GM11168 (cell line): ENCODE data around the gene ANKRD23.

Experiments used
- in situ Hi-C: fragments of 300-500 bp; cut with MboI; formaldehyde crosslinking; loops from one replicate; pipeline ENCODE4 v1.12.0; 2022; ENCODE audit warnings: low sequenced_read_pairs; ENCODE audit not compliant: unreplicated experiment

The ANKRD23 gene

GRCh38 chr2:96839875-96840850, 3.7 kb downstream of the ANKRD23 start:
- in situ Hi-C loops = no loop called here

- in situ Hi-C loops = no loop called here
Measured at GRCh38 chr2:96839293-96839874, 4.4 kb downstream of the ANKRD23 start.

GRCh38 chr2:96838345-96839292, 5.2 kb downstream of the ANKRD23 start:
- in situ Hi-C loops = no loop called here

GRCh38 chr2:96837575-96837974, 6.2 kb downstream of the ANKRD23 start:
- in situ Hi-C loops = no loop called here

GRCh38 chr2:96835830-96836229, 8.0 kb downstream of the ANKRD23 start:
- in situ Hi-C loops = no loop called here

GRCh38 chr2:96832754-96833507, 10.9 kb downstream of the ANKRD23 start:
- in situ Hi-C loops = no loop called here

- in situ Hi-C loops = no loop called here
Measured at GRCh38 chr2:96832408-96832753, 11.4 kb downstream of the ANKRD23 start.

- in situ Hi-C loops = no loop called here
Measured at GRCh38 chr2:96831679-96832078, 12.1 kb downstream of the ANKRD23 start.

- in situ Hi-C loops = no loop called here
Measured at GRCh38 chr2:96830044-96830562, 13.7 kb downstream of the ANKRD23 start.

- in situ Hi-C loops = no loop called here
Measured at GRCh38 chr2:96828874-96829273, 14.9 kb downstream of the ANKRD23 start.

- in situ Hi-C loops = no loop called here
Measured at GRCh38 chr2:96828436-96828835, 15.4 kb downstream of the ANKRD23 start.

GRCh38 chr2:96826546-96827278, 17.1 kb downstream of the ANKRD23 start:
- in situ Hi-C loops = no loop called here

GRCh38 chr2:96825057-96825456, 18.8 kb downstream of the ANKRD23 start:
- in situ Hi-C loops = no loop called here

- in situ Hi-C loops = no loop called here
Measured at GRCh38 chr2:96824079-96824870, 19.5 kb downstream of the ANKRD23 start.

GRCh38 chr2:96823198-96823597, 20.6 kb downstream of the ANKRD23 start:
- in situ Hi-C loops = no loop called here

- in situ Hi-C loops = no loop called here
Measured at GRCh38 chr2:96822786-96823185, 21.0 kb downstream of the ANKRD23 start.

GRCh38 chr2:96821113-96821675, 22.6 kb downstream of the ANKRD23 start:
- in situ Hi-C loops = no loop called here
